ENCODE results near the gene SMIM29.

The SMIM29 gene

GRCh38 chr6:34239893-34240292 is 8.9 kb downstream of the SMIM29 start:
- no peak for DNase-seq

- DNase-seq, result no peak
Observed at GRCh38 chr6:34239500-34239825, 9.3 kb downstream of the SMIM29 start.

- DNase-seq, result no peak
Observed at GRCh38 chr6:34238585-34239499, 10.0 kb downstream of the SMIM29 start.

GRCh38 chr6:34237722-34238584 is 10.9 kb downstream of the SMIM29 start:
- peak; percentile 77 for DNase-seq

GRCh38 chr6:34237316-34237721 is 11.5 kb downstream of the SMIM29 start:
- DNase-seq, result peak; percentile 25

- peak; percentile 90 for DNase-seq
Observed at GRCh38 chr6:34236443-34237315, 12.1 kb downstream of the SMIM29 start, which contains the start of gene HMGA1. TSS of gene HMGA1 (plus strand) at chr6:34236873. CDS start at chr6:34240781, 3,908 bp downstream.

GRCh38 chr6:34236131-34236442 is 12.7 kb downstream of the SMIM29 start:
- peak; percentile 68 for DNase-seq

- peak; percentile 74 for DNase-seq
Observed at GRCh38 chr6:34235307-34236130, 13.3 kb downstream of the SMIM29 start.

- no peak for DNase-seq
Observed at GRCh38 chr6:34234667-34235306, 14.0 kb downstream of the SMIM29 start.

- no peak for DNase-seq
Observed at GRCh38 chr6:34233867-34234266, 14.9 kb downstream of the SMIM29 start.

- no peak for DNase-seq
Observed at GRCh38 chr6:34232901-34233300, 15.9 kb downstream of the SMIM29 start.

GRCh38 chr6:34231566-34232336 is 17.1 kb downstream of the SMIM29 start:
- DNase-seq, result no peak

GRCh38 chr6:34230653-34231371 is 18.0 kb downstream of the SMIM29 start:
- DNase-seq, result no peak

GRCh38 chr6:34229877-34230276 is 18.9 kb downstream of the SMIM29 start:
- DNase-seq, result no peak

GRCh38 chr6:34227761-34228421 is 20.9 kb downstream of the SMIM29 start:
- DNase-seq, result no peak

GRCh38 chr6:34226731-34227586 is 21.8 kb downstream of the SMIM29 start:
- no peak for DNase-seq

GRCh38 chr6:34226066-34226465 is 22.7 kb downstream of the SMIM29 start:
- no peak for DNase-seq

GRCh38 chr6:34225551-34225950 is 23.3 kb downstream of the SMIM29 start:
- no peak for DNase-seq
